NCI-H2081 treated with DMSO at 0.1 percent for 48 hours (cell line): Measurements from ENCODE around the gene PDE6B.
"Not testable (repeated sequence)": the region's sequence is repeated elsewhere in the genome, so short reads cannot be mapped to it uniquely, and the experiment has no call there.

Source experiments
- DNase-seq: peaks from one replicate; lab custom pipeline; 2025; lab: John Stamatoyannopoulos, UW

The PDE6B gene

DNA sequence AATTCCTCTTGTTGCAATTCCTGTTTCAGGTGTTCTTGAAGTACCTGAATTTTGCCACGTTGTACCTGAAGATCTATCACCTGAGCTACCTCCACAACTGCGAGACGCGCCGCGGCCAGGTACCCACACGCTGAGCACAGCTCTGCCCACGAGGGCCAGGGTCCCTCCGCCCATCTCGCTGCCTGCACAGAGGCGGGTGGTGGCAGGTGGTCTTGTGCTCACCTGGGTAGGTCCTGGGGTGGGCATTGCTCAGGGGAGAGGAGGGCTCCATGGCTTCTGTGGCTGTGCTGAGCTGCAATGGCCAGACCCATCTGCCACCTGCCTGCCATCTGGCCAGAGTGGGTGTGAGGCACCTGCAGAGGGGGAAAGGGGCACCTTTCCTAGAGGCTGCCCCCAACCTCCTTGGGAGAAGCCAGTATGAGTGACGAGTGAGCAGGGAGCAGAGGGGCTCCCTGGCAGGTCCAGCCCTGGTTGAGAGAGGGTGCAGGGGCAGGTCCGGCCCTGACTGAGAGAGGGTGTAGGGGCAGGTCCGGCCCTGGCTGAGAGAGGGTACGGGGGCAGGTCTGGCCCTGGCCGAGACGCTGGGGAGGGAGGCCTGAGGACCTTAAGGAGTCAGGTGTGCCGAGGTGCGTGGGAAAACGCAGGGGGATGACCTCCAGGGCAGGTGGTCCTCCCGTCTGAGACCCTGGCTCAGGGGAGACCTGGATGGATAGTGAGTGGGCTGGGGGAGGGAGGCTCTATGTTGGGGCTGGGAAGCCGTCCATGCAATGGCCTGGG lies 10.7 kb downstream of the PDE6B start:
- DNase-seq = no peak

DNA sequence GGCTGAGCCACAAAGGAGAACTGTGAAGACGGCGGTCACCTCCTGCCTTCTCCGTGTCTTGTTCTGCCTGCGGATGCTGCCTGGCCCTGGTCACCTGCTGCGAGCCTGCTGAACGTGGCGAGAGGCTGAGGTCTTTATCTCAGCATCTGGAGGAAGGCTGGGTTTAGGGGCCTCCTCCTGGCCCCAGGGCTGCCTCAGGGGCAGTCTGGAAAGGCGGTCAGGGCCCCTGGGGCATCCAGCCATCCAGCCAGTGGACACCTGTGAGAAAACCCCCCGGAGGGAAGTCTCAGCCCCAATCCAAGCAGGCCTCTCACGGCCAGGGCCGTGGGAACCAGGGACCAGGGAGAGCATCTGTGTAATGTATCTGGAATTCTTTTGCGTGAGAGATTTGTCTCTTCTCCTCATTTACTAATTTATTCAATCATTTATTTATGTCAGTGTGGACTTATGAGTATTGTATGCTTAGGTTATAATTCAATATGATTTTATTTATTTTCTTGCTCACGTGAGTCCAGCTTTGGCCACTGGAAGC lies 11.3 kb downstream of the PDE6B start:
- no peak for DNase-seq

DNA sequence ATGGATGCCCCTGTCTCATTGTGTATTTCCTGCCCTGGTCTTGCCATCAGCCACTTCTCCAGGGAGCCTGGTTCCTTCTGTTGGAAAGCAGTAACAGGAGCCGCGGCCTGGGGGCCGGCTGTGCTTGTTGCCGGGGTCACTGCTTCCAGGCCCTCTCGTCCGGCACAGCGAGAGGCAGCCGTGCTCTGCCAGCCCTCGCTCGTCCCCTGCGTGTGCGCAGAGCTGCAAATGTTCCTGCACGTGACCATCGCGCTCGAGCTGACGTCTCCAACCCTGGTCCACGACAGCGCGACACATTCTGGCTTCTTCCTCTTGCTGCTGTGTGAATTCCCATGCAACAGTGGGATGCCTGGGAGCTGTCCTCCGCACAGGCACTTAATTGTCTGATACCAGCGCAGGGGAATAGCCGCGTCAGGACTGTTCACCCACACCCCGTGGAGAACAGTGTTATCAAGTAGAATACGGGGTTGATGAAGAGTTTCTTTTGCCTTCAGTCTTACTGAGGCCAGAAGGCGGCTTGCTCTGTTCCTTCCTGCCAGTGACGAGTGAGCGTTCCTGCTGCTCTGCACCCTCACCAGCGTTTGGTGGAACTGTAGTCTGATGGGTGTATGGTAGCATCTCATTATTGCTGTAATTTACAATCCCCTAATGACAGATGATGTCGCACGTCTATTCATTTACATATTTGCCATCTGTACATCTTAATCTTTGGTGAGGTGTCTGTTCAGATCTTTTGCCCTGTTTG lies 12.3 kb downstream of the PDE6B start:
- no peak for DNase-seq

DNA sequence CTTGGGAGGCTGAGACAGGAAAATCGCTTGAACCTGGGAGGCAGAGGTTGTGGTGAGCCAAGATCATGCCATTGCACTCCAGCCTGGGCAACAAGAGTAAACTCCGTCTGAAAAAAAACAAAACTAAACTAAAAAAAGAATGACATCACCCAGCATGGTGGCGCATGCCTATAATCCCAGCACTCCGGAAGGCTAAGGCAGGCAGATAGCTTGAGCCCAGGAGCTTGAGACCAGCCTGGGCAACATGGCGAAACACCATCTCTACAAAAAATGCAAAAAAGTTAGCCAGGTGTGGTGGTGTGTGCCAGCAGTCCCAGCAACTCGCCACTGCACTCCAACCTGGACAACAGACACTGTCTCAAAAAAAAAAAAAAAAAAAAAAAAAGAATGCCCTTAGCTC lies 17.0 kb downstream of the PDE6B start:
- not testable (repeated sequence) for DNase-seq

DNA sequence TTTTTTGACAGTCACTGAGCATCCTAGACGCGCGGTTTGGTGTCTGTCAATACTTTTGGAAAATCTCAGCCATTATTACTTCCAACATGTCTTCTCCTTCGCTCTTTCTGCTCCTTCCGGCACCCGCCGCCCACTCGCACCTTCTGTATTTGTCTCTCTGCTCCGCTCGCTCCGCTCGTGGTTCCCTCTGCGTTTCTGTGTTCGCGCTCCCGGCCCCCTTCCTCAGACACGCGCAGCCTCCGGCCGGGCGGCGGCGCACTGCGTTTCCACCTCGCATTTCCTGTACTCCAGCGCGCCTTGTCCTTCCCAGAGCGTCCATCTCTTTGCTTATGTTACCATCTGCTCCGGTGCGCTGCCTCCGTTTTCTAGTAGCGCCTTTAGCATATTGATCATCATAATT lies 21.1 kb downstream of the PDE6B start:
- DNase-seq = no peak

DNA sequence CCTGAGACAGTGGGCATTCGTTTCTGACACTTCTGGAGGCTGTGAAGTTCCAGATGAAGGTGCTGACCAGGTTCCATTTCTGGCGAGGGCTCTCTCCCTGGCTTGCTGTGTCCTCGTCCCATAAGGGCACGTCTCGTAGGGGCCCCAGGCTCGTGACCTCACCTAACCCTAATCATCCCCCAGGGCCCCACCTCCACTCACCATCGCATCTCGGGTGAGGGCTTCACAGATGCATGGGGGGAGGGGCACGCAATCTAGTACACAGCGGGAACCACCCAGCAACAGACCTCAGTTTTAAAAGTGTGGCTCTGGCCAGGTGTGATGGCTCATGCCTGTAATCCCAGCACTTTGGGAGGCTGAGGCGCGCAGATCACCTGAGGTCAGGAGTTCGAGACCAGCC lies 22.1 kb downstream of the PDE6B start:
- DNase-seq = no peak

DNA sequence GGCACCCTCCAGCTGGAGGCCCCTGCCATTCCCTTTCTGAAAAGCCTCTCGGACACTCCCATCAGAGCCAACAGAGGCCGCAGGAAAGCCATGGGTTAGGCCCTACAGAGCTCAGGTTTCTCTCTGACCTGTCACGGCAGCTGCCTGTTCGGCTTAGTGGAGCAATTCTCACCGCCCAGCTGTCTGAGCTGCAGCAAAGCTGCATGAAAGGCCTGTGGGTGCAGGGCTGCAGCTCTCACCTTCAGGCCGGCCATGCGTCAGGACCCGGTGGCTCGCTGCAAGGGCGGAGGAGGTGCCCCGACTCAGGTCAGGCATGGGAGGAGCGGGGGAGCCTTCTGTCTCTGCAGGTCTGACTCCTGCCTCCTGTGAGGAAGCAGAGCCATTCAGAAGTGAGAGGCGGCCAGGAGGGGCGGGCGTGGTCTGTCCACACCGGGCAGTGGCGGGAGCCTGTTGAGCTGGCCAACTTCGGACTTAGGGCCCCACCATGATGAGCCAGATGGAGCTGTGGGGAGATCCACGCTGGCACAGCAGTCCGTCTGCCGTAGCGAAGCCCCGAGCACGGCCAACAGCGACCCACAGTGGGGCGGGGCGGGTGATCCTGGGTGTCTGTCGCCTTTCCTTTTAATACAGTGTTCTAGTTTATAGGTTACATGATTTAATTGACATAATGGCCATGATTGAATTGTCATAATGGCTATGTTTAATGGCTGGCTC lies 23.4 kb downstream of the PDE6B start:
- DNase-seq = no peak

DNA sequence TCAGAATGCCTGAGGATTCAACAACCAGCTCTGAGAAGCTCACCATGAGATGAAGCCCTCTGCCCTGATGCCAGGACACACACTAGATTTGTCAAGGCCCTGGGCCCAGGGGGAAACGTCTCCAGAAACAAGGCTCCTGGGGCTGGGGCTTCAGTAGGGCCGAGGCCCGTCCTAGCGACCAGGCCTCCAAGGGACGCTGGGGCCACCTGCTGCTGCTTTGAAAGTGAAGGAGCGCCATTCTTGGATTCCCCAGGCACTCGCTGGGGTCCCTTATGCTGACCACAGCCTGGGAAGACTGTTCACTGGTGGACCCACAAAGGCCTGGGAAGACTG lies 23.9 kb downstream of the PDE6B start:
- DNase-seq = no peak

DNA sequence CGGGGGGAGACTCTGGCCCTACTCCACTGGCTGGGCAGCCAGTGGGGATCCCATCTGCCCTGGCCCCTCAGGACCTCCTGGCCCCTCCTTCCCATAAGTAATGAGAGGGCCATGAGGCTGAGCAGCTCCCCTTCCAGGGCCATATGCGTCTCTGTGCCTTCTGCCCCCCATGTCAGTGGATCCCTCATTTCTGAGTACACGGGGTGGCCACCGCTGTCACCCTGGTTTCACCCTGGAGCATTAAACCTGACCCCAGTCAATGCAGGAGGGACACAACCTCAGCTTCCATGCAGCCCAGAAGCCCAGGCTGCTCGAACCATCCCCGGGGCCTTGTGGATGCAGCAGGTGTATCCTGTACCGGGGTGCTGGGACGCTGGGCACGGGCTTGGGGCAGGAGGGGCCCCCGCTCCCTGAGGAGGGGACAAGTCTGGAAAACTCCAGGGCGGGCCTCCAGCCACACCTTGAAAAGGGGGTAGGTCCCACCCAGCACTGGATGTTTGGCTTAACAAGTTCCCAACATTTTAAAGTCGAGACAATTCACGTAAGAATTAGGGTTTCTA lies 24.5 kb downstream of the PDE6B start:
- no peak for DNase-seq

DNA sequence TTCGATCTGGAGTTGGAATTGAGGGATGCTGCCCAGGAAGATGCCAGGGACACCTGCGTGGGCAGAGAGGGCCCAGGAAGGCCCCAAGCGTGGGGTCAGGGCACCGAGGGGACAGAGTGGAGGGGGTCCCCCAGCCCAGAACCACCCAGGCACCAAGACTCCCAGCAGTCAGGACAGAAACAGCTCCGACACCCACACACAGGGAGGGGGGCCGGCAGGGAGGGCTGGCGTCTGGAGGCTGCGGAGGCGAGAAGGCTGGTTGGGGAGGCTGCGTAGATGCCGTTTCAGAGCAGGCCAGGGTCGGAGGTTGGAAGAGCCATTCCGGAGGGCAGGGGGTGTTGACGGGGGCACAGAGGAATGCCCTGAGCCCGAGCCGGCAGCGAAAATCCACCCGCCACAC lies 25.1 kb downstream of the PDE6B start:
- no peak for DNase-seq

DNA sequence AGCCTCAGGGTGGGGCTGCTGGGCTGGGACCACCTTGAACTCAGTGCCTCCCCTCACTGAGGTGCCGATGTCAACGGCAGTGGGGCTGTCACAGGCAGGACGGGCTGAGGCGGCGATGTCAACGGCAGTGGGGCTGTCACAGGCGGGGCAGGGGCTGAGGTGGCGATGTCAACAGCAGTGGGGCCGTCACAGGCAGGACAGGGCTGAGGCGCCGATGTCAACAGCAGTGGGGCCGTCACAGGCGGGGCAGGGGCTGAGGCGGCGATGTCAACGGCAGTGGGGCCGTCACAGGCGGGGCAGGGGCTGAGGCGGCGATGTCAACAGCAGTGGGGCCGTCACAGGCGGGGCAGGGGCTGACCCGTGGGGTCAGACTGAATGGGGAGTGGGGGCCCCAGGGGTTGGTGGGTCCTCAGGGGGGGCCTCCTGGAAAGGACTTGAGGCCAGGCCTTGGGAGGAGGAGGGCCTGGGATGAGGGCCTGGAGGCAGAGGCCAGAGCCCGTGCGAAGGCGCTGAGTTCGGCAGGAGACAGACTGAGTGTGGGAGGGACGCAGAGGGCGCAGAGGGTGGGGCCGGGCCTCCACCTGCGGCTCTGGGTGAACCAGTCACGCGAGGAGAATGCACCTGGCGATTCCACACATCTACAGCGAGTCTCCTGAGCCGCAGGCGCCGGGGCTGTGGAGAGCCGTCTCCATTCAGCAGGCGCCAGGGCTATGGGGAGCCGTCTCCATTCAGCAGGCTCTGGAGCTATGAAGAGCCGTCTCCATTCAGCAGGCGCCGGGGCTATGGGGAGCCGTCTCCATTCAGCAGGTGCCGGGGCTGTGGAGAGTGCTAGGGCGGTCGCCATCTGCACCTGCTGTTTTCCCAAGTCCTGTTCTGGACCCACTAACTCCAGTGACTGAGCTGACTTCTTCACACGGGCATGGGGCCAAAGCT lies 25.8 kb downstream of the PDE6B start:
- DNase-seq = no peak

DNA sequence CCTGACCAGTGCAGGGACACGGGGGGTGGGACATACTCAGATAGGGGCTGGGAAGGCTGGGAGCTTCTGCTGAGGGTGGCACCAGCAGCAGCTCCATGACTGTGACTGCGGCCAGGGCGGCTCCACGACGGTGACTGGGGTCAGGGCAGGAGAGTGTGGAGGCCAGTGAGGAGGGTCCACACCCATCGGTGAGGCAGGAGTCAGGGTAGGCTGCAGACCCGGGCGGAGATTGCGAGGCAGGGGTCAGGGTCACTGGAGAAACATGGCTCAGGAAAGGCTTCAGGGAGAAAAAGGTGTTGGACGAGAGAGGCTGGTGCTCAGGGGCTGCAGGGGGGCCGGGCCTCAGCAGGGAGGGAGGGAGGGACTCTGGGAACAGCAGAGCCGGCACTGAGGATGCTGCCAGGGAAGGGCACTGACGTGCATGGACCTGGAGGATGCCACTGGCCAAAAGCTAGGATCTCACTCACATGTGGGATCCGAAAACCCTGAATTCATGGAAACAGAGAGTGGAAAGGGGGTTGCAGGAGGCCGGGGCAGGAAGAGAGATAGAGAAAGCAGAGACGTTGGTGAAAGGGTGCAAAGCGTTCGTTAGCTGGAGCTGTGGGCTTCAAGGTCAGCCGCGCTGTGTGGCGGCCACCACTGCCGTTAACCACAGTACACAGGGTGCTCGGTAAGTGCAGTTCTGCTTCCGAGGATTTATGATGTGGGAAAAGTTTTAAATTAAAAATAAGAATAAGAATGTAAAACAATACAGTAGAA lies 26.7 kb downstream of the PDE6B start:
- DNase-seq = no peak

DNA sequence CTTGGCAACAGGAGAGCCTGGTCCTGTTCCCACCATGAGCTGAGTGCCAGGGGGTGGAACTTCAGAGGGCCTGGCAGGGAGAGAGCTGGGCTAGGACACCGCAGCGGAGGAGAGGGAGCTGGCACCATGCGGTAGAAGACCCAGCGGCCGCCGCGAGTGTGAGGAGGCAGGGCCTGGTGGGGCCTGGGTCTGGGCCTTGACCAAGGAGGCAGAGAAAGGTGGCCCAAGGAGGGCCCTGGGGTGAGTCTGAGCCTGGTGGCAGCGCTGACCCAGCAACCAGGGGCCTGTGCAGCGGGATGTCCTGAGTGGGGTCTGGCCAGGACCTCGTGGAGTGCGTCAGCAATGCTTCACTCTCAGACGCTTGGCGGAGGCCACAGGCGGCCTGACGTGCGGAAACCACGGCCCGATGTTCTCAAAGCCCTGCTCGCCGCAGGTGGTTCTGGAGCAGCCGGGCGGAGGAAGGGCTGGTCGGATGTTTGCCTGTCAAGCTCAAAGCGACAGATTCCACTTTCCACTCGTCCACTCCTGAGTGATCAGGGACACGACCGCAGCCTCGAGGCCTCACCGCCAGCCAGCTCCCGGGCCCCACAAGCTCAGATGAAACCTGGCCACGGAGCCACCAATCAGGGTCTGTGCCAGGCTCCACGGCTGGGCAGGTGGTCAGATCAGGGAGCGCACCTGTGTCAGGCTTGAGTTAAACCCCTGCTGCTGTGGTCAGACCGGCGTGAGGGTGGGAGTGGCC lies 27.9 kb downstream of the PDE6B start:
- no peak for DNase-seq

DNA sequence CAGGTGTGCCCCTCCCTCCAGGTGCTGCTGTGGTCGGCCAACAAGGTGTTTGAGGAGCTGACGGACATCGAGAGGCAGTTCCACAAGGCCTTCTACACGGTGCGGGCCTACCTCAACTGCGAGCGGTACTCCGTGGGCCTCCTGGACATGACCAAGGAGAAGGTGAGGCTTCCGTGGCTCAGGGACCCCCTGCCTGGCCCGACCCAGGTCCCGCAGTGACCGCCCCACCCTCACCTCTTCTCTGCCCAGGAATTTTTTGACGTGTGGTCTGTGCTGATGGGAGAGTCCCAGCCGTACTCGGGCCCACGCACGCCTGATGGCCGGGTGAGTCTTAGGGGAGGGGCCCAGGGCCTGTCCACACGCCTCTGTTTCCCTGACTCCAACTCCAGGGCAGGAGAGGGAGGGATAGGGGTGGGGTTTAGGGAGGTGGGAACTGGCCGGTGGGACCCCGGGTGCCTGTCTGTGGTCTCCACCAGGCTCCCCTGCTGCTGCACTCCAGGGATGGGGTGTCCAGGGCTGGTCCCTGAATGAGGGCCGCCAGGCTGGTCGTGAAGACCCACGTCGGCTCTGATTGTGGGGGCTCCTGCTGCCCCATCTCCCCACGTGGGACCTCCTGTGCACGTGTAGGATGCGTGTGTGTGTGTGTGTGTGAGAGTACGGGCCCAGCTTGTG lies 28.6 kb downstream of the PDE6B start:
- DNase-seq = no peak

DNA sequence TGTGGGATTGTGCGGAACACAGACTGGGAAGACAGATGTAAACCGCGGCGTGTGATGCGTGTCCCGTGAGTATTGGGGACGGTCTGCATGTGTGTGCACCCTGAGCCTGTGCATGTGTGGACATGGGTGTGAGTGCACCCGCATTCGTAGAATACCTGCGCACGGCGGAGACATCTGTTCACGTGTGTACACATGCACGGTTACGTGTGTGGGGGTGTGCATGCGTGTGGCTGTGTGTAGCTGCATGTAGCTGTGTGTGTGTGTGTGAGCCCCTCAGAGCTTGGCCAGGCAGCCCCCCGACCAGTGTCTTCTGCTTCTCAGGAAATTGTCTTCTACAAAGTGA lies 29.1 kb downstream of the PDE6B start:
- DNase-seq = no peak

DNA sequence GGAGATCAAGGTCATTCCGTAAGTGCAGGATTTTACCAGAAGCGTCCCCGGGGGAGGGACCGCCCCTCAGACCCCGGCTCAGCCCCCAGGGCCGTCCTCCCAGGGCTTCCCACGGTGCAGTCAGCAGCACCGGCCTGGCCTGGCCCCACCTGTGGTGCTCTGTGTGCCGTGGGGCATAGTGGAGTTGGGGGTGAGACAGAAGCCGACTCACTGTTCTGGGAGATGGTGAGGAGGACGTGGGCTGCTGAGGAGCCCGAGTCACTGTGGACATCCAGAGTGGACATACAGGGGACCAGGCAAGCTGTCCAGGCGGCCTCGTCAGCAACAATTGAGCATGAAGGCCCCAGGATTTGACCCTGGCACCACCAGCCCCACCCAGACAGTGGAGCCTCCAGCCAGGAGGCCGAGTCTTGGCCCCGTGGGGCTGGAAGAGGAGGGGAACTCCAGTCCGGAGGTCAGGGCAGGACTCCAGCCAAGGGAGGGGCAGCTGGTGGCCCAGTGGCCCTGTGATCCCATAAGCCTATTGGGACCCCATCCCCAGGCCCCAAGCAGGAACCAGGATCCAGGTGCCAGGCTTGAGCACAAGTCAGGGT lies 29.6 kb downstream of the PDE6B start:
- no peak for DNase-seq

DNA sequence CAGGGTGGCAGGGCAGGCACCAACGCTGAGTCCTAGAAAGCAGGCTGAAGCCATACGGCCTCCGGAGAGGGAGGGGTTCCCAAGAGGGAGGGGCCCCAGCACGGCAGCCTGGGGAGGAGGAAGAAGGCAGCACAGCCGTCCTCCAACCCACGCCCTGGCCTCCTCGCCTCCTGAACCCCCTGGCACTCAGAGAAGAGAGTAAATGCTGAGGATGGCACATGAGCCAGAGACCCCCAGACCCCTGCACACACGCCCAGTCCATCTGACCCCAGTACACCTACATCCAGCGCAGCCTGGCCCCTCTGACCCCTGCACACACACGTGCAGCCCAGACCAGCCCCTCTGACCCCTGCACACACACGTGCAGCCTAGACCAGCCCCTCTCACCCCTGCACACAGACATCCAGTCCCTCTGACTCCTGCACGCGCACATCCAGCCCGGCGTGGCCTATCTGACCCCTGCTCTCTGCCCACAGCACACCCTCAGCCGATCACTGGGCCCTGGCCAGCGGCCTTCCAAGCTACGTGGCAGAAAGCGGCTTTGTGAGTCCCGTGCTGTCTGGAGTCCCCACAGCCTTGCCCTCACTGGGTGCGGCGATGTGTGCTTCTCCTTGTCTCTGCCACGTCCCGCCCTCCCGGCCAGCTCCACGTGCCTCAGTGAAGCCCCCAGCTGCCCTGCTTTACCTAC lies 30.2 kb downstream of the PDE6B start:
- no peak for DNase-seq
